T-helper 9 cell (primary cell): ENCODE measurements around the gene TNS3.

ENCODE experiments used
- DNase-seq: peaks from one replicate; pipeline ENCODE4 v3.0.0-alpha.2; 2020

TNS3 gene

DNA sequence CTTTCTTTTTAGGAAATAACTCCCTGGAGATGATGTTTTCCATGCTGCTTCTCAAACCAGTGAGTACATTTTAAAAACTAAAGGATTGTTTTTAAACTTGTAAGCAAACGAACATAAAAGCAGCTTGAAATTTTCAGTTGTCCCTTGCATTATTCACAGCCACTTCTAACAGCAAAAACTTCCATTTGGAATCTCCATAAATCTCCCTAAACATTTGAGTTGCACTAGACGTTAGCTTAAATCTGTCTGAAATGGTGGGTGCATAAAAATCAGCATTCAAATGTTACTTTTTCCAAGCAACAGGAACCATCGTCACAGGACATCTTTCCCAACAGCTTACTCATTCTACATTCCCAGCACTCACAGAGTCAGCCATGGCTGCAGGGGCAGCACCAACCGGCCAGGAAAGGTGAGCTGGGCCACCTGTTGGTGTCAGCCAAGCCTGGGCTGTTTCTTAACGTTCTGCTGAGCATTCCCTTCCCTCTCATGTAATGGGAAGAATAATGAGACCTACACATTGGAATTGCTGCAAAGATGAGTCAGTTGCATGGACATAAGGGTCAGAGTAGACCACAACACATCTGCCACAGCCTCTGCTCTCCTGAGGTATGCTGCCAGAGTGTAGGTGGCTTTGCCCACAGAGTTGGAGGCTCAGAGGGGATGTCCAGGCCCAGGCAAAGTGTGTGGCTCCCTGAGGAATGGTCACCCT, 163.2 kb downstream of the TNS3 start:
- DNase-seq, result no peak

DNA sequence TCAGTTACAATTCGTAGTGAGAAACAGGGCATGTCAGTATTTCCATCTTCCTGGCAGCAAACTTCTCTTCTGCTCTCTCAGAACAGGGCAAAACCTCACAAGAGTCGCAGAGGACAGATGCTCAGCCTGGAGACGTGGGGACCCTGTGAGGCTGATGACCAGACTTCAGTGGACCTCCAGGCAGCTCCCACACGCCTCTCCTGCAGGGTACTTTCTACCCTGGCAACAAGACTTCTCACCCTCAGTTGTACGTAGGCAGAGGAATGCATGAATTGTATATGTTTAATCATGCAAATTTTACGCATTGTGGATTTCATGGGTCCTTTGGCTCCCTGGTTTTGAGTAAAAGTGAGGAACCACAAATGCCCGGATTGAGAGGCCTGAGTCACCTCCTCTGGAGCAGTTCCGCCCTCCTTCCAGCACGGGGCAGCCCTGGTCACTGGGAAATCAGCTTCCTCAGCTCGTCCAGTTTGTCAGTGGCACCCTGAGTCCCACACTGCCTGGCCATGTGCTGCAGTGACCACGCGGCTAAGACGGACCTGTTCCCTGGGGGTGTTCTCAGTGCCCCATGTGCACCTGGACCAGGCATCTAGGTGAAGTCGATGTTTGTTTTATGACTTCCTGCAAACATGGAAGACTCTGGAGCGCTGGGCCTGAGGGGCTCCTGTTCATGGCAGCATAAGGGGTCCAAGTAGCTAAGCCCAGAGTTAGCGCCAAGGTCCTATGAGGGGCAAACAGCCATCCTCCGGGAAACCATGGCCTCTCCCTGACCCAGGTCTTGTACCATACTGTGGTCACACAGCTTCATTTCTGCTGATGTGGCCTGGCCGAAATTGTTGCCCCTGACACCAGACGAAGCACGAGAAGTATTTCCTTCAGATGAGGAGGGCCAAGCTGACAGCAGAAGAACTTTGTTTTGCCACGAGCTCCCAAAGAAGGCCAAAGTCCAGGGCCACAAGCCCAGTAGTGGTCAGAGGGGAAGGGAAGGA, 165.1 kb downstream of the TNS3 start:
- no peak for DNase-seq

DNA sequence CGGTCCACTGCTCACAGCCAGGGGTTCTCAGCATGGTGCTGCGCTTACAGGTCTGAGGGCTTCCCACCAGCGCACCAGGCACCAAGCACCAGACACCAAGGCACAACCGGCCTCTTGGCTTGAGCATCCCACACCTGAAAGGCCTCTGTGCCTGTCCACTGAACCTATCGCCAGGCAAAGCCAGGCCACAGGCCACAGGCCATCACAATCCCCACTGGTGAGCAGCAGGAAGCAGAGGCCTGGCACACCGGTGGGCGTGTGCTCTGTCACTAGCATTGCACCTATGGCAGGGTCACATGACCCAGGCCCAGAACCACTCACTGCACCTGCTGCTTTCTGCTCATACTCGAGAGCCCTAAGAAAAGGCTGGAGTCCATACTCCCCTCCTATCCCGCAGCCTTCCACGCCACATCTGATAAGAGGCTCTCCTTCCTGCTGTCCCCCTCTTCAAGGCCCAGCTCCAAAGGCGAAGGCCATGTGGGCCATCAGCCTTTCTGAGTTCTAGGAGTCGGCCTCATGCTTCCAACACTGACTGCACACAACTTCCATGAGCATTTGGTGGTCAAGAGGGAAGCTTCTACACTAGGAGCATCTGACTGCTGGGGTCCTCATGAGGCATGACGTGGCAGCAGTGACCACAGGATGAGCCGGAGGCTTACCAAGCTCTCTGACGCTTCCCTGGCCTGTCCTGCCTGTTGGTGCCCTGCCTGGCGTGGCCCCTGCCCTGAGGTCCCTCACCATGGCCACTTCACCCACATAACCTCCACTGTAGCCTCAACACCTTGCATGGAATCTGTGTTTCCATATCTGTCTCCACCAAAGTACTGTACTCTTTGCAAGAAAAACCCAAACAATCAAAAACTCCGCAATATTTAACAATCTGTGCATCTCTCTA, 166.3 kb downstream of the TNS3 start:
- DNase-seq, result no peak

DNA sequence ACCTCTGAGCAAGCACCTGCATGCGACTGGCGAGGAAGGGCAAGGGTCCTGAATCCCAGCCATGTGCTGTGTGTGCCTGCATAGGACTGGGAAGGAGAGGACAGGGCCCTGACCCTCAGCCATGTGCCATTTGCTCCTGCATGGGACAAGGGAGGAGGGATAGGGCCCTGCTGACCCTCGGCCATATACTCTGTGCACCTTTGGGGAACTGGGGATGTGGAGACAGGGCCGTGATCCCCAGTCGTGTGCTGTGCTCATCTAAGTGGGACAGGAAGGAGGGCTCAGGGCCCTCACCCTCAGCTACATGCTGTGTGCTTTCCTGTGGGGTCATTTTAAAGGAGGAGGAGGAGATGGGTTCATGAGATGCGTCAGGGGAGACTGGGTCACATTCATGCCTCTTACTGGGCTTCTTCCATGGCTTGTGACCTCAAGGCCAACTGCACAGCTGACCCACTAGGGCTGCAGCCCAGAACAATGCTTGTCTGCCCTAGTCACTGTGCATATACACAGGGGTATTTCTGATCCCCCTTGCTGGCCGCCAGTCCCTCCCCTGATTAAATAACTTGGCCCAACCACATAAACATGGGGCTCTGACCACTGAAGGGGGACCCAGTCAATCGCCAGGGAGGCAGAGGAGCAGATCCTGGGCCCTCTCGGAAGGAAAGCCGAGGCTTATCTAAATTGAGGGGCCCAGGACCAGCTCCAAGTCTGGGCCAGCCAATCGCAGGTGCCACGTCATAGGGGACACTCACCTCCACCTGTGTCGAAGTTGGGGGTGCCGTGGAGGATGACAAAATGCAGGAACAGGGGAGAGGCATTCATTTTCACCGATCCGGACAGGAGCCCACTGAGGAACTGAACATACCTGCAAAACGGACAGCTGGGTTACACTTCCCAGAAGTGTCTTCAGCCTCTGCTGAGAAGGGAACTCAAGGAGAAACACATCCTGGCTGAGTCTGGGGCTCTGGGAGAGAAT, 167.3 kb downstream of the TNS3 start:
- no peak for DNase-seq

DNA sequence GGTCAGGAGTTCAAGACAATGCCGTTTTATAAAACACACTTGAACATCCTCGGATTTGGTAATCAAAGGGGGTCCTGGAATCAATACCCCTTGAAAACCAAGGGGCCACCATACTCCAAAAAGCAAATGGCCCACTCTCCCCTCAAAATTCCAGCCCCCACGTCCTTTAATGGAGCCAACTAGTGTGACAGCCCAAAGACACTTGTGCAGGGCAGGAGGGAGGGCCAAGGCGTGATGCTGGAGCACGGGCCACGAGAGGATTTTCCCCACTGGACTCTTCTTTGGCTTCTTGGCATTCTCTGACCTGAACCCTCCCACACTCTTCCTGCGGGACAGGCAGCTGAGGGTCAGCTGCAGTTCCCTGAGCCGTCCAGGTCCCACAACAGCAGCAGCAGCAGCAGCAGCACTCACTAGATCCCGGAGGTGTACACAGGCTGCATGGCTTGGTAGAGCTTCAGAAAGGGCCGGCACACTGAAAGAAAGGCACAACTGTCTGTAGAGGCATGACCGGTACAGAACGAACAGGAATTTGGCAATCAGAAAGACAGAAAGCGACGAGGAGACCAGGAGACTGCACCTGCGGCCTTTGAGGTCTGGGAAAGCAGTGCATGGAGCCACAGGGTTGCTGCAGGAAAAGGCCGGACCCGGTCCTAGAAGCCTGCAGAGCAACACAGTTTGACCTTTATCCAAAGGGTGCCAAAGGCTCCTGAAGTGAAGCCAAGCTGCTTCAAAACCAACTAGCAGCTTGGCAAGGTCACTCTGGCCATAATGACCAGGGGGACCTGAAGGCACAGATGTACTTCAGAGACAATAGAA, 168.2 kb downstream of the TNS3 start:
- DNase-seq, result no peak

DNA sequence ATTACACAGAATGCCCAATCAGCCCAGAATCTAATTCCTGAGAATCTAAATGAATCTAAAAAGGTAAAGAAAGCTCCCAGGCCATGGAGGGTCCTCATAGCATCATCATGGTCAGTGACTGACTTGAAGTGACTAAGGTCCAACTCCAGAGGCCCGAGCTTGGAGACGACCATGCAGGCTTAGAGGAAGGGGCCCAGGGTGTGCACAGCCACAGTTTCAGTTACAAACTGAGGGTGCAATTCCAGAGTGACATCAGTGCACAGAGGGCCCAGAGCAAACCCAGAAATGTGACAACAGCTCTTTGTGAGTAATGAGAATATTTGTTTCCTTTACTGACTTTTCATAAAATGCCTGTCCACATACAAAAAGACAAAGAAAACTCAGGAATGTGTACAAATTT, 170.0 kb downstream of the TNS3 start:
- DNase-seq, result no peak

DNA sequence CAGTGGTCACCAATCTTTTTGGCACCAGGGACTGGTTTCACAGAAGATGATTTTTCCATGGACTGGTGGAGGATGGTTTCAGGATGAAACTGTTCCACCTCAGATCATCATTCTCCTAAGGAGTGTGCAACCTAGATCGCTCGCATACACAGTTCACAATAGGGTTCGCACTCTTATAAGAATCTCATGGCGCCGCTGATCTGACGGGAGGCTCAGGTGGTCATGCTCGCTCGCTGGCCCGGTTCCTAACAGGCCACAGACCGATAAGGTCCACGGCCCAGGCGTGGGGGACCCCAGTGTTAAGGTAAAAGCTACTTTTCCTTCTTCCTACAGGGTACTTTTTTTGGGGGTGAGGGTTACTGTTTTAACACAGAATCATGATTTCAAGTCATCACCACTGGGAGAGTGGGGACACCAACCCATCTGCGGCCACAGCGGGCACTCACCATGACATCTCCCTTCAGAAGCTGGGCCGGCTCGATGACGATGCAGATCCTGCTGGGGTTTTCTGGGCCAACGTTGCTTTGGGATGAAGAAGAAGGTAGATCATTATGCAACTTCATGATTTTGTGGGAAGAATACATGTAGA, 170.5 kb downstream of the TNS3 start:
- DNase-seq, result no peak

DNA sequence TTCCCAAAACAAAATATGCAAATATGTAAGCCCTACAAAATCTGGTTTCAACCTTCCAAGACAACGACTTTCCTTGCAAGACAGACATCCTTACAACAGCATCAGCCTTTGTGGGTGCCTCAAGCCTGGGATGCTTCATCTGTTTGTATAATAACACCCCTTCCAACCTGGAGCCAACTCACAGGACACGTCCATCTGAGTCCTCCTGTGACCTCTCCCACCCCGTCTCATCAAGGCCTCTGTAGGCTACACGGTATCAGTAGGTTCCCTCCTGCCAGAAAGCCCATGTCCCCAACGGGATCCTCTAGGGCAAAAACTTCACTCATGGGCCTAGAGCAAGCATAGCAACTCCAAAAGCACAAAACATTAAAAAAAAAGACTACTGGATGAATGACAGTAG, 173.2 kb downstream of the TNS3 start:
- DNase-seq, result no peak

GRCh38 chr7:47407821-47408674, 173.9 kb downstream of the TNS3 start:
- no peak for DNase-seq

DNA sequence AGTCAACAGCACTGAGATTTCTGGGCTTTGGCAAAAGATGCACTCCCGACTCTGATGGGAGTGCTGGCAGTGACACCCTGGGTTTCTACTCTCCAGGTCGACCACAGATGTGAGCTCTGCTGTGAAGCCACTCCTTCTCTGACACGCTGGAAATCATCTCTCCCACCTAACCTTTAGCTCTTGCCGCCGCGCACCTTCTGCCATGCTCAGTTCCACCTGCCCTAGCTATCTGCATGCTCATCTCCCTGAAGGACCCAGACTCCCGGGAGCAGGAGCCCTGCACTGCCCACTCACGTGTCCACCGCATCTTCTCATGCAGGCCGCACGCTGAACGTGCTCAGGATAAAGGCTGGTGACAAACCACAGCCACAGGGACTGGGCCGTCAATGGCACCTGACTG, 174.8 kb downstream of the TNS3 start:
- no peak for DNase-seq

DNA sequence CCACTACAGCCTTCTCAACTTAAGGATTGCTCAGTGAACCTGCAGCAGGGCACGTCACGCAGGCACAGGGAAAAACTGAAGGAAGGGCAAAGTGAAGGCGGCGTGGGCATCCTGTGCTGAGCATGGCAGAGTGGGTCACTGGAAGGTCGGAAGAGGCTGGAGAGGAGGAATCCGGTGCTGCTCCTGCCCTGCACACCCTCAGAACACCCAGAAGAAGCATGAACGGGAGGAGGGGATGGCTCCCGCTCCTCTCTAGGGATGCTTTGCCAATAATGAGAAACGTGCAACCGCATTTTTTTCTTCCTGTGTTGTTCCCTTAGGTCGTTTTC, 175.1 kb downstream of the TNS3 start:
- DNase-seq, result no peak

GRCh38 chr7:47405921-47406800, 175.8 kb downstream of the TNS3 start:
- DNase-seq, result no peak

GRCh38 chr7:47405286-47405904, 176.5 kb downstream of the TNS3 start:
- no peak for DNase-seq

GRCh38 chr7:47404010-47404409, 177.9 kb downstream of the TNS3 start:
- no peak for DNase-seq

DNA sequence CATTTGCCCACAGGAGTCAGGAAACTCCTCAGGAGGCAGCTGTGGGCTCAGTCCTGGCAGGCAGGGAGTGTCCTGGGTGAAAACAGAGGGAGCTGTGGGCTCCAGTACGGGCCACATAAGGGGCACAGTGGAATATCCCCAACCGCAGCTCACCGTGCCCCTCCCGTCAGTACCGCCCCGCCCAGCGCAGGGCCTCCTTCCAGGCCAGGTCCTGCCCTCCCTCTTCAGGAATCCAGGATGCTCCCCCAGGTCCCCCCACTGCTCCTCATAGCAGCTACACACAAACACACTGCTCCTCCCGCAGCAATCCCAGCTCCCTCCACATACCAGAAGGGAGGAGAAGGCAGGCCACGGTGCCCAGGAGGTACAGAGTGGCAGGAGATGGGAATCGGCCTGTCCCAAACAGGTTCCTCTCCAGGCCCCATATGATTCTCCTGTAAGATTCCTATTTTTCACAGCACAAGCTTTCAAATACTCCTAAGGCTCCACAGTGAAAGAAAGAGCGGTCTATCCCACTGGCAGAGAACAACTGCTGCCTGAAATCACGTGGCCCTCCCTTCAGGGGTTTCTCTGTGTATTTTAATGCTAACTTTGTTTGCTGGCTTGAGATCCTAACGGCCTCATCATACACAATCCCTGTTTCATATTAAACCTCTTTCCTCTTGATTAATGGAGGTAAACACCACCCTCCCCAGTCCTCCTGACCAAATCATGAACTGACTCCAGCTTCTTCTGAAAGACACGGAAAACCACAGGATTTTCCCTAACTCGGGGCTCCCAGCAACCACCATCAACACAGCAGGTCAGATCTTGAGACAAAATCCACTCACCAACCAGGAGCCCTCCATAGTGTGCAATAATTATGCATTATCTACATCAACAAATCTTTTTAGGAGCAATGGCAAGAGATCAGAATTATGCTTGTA, 178.7 kb downstream of the TNS3 start:
- DNase-seq, result no peak

DNA sequence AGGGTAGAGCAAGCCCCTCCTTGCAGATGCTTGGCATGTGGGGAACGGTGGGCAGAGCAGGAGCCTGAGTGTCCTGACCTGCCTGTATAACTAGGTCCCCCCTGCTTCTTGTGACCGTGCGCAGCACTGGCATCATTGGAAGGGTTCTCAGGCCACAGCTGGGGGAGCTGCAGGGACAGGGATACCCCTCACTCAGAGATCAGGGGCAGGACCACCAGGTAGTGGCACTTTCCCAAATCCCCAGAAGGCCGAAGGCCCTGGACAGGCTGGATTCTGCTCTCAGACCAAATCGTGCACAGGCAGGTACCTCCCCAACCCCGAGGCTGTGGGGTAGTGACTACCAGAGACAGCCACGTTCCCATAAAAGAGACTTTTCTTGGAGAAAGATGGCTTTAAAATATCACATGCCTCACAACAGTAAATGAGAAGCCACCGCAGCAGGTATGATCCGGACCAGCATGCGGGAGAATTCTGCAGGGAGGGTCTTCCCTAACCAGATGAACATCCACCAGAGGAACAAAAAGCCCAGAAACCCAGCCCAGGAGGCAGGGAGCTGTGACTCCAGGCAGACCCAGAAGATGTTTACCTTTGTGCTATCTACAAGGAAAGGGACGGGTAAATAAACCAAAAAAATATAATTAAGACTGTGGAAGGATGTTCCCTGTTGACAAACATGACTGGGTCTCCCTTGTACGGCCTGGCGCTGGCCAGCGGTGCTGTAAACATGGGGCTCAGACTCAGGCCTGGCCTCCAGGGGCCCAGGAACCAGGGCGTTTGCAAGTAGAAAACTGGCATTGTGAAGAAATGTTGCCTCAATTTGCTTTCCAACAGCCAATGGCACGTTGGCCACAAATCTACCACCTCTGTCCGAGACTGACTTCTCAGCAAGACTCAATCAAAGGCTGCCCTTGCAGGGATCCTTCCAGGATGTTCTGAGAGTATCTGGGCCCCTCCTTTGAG, 180.0 kb downstream of the TNS3 start:
- no peak for DNase-seq
